Measurements from ENCODE around the gene GAS7. TPM values are rescaled to one million over a fixed set of nuclear protein-coding genes. Genes with fewer than 3 reads are reported as not detected.

GAS7 gene
- total RNA-seq, 1 donor from 2014 or later: 39.8 TPM

- Mint-ChIP-seq H3K27me3 (peaks cover 19% of the 10 kb centered on the region), H3K36me3 (ENCODE audit: low read depth) (peaks cover 5% of the 10 kb centered on the region), H3K4me3 (peak overlapping the region; percentile 47), H3K27ac (no peak overlapping the region), H3K9me3 (peaks cover 13% of the 10 kb centered on the region), H3K4me1 (peaks cover 12% of the 10 kb centered on the region)
- ChIA-PET CTCF (no interaction called here), POLR2A (interaction anchor here (0.6 to 1.0 kb wide), 3 partner anchors 8 to 1975 kb away, joined by 3 to 5 read pairs (median 4); no protein-coding TSS in a partner anchor)
- TF ChIP-seq, protein P1, sequence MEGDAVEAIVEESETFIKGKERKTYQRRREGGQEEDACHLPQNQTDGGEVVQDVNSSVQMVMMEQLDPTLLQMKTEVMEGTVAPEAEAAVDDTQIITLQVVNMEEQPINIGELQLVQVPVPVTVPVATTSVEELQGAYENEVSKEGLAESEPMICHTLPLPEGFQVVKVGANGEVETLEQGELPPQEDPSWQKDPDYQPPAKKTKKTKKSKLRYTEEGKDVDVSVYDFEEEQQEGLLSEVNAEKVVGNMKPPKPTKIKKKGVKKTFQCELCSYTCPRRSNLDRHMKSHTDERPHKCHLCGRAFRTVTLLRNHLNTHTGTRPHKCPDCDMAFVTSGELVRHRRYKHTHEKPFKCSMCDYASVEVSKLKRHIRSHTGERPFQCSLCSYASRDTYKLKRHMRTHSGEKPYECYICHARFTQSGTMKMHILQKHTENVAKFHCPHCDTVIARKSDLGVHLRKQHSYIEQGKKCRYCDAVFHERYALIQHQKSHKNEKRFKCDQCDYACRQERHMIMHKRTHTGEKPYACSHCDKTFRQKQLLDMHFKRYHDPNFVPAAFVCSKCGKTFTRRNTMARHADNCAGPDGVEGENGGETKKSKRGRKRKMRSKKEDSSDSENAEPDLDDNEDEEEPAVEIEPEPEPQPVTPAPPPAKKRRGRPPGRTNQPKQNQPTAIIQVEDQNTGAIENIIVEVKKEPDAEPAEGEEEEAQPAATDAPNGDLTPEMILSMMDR (IDR thresholded peaks at IDR 0.05): no peak
- intact Hi-C loops (cut with micrococcal nuclease): no loop called here
- DNase-seq (no peak), ATAC-seq (ENCODE audit: low read depth) (no peak)
These were observed 2.0 kb downstream of the GAS7 start for GRCh38 chr17:10196384-10196895.

GRCh38 chr17:10195090-10195805 lies 3.2 kb downstream of the GAS7 start:
- peaks cover 13% of the 10 kb centered on the region for H3K9me3 Mint-ChIP-seq
- CTCF ChIA-PET: no interaction called here

GRCh38 chr17:10193632-10194031 lies 4.8 kb downstream of the GAS7 start:
- Mint-ChIP-seq H3K36me3 (ENCODE audit: low read depth) (peaks cover 5% of the 10 kb centered on the region), H3K27me3 (no peaks in the 10 kb centered on the region), H3K9me3 (peaks cover 13% of the 10 kb centered on the region), H3K4me3 (no peak overlapping the region), H3K27ac (no peak overlapping the region), H3K4me1 (peaks cover 5% of the 10 kb centered on the region)
- DNase-seq (no peak), ATAC-seq (ENCODE audit: low read depth) (no peak)
- ChIA-PET POLR2A (no interaction called here), CTCF (no interaction called here)
- TF ChIP-seq, protein P1 (IDR thresholded peaks at IDR 0.05): no peak
- intact Hi-C loops (cut with micrococcal nuclease): no loop called here

More at GRCh38 chr17:10195090-10195805, 3.2 kb downstream of the GAS7 start:
- TF ChIP-seq, protein P1 (IDR thresholded peaks at IDR 0.05): no peak
- DNase-seq (no peak), ATAC-seq (ENCODE audit: low read depth) (no peak)
- Mint-ChIP-seq H3K4me3 (no peak overlapping the region), H3K4me1 (peaks cover 12% of the 10 kb centered on the region), H3K36me3 (ENCODE audit: low read depth) (peaks cover 5% of the 10 kb centered on the region), H3K27ac (no peak overlapping the region), H3K27me3 (peaks cover 10% of the 10 kb centered on the region)
- intact Hi-C loops (cut with micrococcal nuclease): no loop called here
- POLR2A ChIA-PET: interaction anchor here (0.7 to 1.1 kb wide), 3 partner anchors 29 to 109 kb away, joined by 3 to 6 read pairs (median 3); no protein-coding TSS in a partner anchor

DNA sequence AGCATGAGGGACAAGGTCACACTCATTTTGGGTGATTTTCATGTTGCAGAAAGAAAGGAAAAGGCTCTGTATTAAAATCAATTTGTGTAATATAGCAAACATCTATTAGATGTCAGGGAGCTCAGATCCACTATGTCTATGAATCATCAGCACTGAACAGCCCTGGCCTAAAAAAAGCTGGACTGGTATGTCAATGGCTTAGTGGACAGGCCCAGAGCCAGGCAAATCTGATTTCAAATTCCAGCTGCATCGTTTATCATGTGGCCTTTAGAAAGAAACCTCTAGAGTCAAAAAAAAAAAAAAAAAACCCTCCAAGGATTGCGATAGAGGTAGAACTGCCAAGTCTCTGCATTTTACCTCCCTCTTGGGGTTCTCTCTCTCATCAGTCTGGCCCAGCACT lies 5.4 kb downstream of the GAS7 start:
- H3K4me3 Mint-ChIP-seq: no peak overlapping the region
- ATAC-seq (ENCODE audit: low read depth): no peak
- peaks cover 5% of the 10 kb centered on the region for H3K4me1 Mint-ChIP-seq
- H3K27ac Mint-ChIP-seq: no peak overlapping the region
- H3K36me3 Mint-ChIP-seq (ENCODE audit: low read depth): peaks cover 5% of the 10 kb centered on the region
- peaks cover 13% of the 10 kb centered on the region for H3K9me3 Mint-ChIP-seq
- TF ChIP-seq, protein P1 (IDR thresholded peaks at IDR 0.05): no peak
- DNase-seq: no peak
- no peaks in the 10 kb centered on the region for H3K27me3 Mint-ChIP-seq
- POLR2A ChIA-PET: interaction anchor here (0.6 kb wide), 1 partner anchor 151 kb away, joined by 8 read pairs; no protein-coding TSS in a partner anchor
- CTCF ChIA-PET: no interaction called here
- intact Hi-C loops (cut with micrococcal nuclease): no loop called here

- H3K4me1 Mint-ChIP-seq: peaks cover 5% of the 10 kb centered on the region
- peaks cover 5% of the 10 kb centered on the region for H3K36me3 Mint-ChIP-seq (ENCODE audit: low read depth)
- H3K4me3 Mint-ChIP-seq: no peak overlapping the region
- no peak overlapping the region for H3K27ac Mint-ChIP-seq
- ChIA-PET POLR2A (interaction anchor here (0.6 kb wide), 1 partner anchor 151 kb away, joined by 8 read pairs; no protein-coding TSS in a partner anchor), CTCF (no interaction called here)
- peaks cover 13% of the 10 kb centered on the region for H3K9me3 Mint-ChIP-seq
- ATAC-seq (ENCODE audit: low read depth): no peak
- TF ChIP-seq, protein P1 (IDR thresholded peaks at IDR 0.05): no peak
- H3K27me3 Mint-ChIP-seq: no peaks in the 10 kb centered on the region
- intact Hi-C loops (cut with micrococcal nuclease): no loop called here
- DNase-seq: no peak
These were observed 5.9 kb downstream of the GAS7 start for GRCh38 chr17:10192461-10192860.
